ENCODE data around the gene HDAC7.

Gene HDAC7

GRCh38 chr12:47852096-47852571, 32.4 kb upstream of the HDAC7 start:
- no peaks in the 10 kb centered on the region for H3K36me3 ChIP-seq
- H3K27ac ChIP-seq: no peak overlapping the region
- H3K4me3 ChIP-seq (ENCODE audit: low read depth, low read length): no peak overlapping the region
- no peaks in the 10 kb centered on the region for H3K9me3 ChIP-seq (ENCODE audit: severe bottlenecking)
- TF ChIP-seq, protein P1, sequence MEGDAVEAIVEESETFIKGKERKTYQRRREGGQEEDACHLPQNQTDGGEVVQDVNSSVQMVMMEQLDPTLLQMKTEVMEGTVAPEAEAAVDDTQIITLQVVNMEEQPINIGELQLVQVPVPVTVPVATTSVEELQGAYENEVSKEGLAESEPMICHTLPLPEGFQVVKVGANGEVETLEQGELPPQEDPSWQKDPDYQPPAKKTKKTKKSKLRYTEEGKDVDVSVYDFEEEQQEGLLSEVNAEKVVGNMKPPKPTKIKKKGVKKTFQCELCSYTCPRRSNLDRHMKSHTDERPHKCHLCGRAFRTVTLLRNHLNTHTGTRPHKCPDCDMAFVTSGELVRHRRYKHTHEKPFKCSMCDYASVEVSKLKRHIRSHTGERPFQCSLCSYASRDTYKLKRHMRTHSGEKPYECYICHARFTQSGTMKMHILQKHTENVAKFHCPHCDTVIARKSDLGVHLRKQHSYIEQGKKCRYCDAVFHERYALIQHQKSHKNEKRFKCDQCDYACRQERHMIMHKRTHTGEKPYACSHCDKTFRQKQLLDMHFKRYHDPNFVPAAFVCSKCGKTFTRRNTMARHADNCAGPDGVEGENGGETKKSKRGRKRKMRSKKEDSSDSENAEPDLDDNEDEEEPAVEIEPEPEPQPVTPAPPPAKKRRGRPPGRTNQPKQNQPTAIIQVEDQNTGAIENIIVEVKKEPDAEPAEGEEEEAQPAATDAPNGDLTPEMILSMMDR (IDR thresholded peaks at IDR 0.05; ENCODE audit: low read depth, low read length): no peak
- H3K27me3 ChIP-seq (ENCODE audit: insufficient read depth, low read depth, severe bottlenecking): no peaks in the 10 kb centered on the region
- no peak for DNase-seq

DNA sequence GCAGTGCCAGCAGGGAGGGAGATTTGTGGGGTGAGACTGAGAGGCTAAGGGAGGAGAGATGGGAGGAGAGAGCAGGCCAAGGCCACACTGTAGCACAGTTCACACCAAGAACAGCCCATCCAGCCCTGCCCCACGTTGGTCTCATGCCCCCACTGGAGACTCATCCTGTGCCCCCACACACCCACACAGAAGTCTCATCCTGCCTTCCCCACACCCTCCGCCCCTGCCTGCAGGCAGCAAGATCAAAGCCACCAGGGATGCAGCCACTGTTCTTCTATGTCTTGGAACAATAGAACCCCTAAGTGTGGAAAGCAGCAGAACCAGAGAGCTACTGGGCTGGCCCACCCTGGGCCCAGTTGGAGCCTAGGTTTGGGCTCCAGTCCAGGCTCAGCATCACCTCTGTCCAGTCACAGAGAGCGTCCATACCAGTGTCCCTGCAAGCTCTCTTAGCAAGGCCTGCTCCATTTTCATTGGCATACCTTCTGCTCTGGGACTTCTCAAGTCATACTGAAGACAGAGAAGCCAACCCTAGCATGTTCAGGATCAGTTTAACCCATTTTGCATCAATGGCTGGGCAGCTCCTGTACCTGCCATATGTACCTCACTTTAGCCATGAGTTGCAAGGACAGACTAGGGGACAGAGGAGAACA, 31.7 kb upstream of the HDAC7 start:
- DNase-seq: no peak
- no peak overlapping the region for H3K27ac ChIP-seq
- no peak overlapping the region for H3K4me3 ChIP-seq (ENCODE audit: low read depth, low read length)
- no peaks in the 10 kb centered on the region for H3K9me3 ChIP-seq (ENCODE audit: severe bottlenecking)
- H3K36me3 ChIP-seq: no peaks in the 10 kb centered on the region
- H3K27me3 ChIP-seq (ENCODE audit: insufficient read depth, low read depth, severe bottlenecking): no peaks in the 10 kb centered on the region
- TF ChIP-seq, protein P1 (IDR thresholded peaks at IDR 0.05; ENCODE audit: low read depth, low read length): no peak

DNA sequence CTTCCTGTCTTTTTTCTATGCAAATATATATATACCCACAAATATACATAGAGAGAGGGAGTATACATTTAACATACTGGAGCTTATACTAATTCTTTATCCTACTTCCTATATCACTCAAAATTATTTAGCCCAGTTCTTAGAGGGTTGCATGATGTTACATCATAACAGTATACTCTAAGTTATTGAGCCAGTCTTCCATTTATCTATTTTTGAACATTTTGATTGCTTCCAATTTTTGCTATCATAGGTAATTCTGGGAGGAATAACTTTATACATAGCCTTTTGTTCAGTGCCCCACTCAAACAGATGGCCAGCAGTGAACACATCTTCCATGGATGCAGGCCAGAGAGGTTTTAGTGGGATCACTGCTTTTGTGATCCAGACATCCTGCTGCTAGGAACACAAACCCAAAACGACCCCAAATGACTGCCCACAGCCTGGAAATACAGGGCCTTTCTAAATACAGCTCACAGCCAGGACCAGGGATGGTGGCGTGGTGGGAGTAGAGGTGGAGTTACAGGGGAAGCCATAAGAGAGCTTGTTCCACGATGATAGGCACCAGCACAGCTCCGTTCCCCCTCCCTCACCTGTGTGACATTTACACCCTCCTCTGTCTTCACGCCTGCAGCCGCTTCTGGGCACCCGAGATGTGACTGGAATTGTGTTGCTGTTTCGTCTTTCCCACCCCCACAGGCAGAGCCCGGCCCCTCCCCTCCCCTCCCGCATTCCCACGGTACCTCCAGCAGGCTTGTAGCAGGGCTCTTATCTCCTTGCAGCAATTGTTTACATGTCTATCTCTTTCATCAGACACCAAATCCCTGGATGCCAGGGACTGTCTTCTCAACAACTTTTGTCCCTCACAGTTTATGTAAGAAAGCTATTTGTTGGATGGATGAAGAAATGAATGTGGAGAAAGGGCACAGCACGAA, 30.7 kb upstream of the HDAC7 start:
- H3K27ac ChIP-seq: no peak overlapping the region
- H3K4me3 ChIP-seq (ENCODE audit: low read depth, low read length): no peak overlapping the region
- H3K27me3 ChIP-seq (ENCODE audit: insufficient read depth, low read depth, severe bottlenecking): no peaks in the 10 kb centered on the region
- H3K36me3 ChIP-seq: no peaks in the 10 kb centered on the region
- no peak for DNase-seq
- TF ChIP-seq, protein P1 (IDR thresholded peaks at IDR 0.05; ENCODE audit: low read depth, low read length): no peak
- no peaks in the 10 kb centered on the region for H3K9me3 ChIP-seq (ENCODE audit: severe bottlenecking)

DNA sequence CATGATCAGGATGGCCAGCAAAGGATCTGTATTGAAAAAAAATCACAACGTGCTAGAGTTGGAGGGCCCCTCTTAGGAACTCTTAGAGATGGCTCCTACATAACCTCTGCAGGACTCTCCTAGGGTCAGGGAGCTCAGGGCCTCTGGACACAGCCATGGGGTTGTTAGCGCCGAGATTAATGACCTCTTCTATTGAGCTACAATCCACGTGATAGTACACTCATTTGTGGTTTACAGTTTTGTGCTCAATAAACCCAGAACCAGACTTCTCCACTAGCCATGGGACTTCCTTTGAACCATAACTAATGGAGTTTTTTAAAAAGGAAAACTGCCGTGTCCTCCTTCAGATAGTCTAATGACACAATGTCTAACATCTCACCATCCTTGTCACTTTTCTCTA, 29.6 kb upstream of the HDAC7 start:
- no peaks in the 10 kb centered on the region for H3K36me3 ChIP-seq
- no peak for DNase-seq
- no peaks in the 10 kb centered on the region for H3K9me3 ChIP-seq (ENCODE audit: severe bottlenecking)
- no peak overlapping the region for H3K4me3 ChIP-seq (ENCODE audit: low read depth, low read length)
- H3K27ac ChIP-seq: no peak overlapping the region
- TF ChIP-seq, protein P1 (IDR thresholded peaks at IDR 0.05; ENCODE audit: low read depth, low read length): no peak
- H3K27me3 ChIP-seq (ENCODE audit: insufficient read depth, low read depth, severe bottlenecking): no peaks in the 10 kb centered on the region

GRCh38 chr12:47848853-47849252, 29.1 kb upstream of the HDAC7 start:
- TF ChIP-seq, protein P1 (IDR thresholded peaks at IDR 0.05; ENCODE audit: low read depth, low read length): no peak
- Histone ChIP-seq H3K9me3 (ENCODE audit: severe bottlenecking) (no peaks in the 10 kb centered on the region), H3K27ac (no peak overlapping the region), H3K4me3 (ENCODE audit: low read depth, low read length) (no peak overlapping the region), H3K27me3 (ENCODE audit: insufficient read depth, low read depth, severe bottlenecking) (no peaks in the 10 kb centered on the region), H3K36me3 (no peaks in the 10 kb centered on the region)
- no peak for DNase-seq
